H1 (cell line): ENCODE measurements around the gene ARHGAP35.

Experiments used
- BACH1 ChIP-seq: IDR thresholded peaks from 2 replicates; pipeline ENCODE4 v1.6.1; 2012; ENCODE audit warnings: low read length, improper control_type of control experiment
- CREB1 ChIP-seq: IDR thresholded peaks from 2 replicates; pipeline ENCODE4 v1.6.1; 2012; ENCODE audit warnings: inconsistent platforms
- EP300 ChIP-seq, 2 experiments: IDR thresholded peaks; 1 replicate in 1 of 2; 2 replicates in 1 of 2; pipeline ENCODE4 v1.6.1; 2011 to 2012; ENCODE audit warnings: low read depth in 2 of 2, low read length in 2 of 2, mild to moderate bottlenecking in 2 of 2, borderline replicate concordance in 1 of 2, inconsistent platforms in 1 of 2, moderate library complexity in 1 of 2
- EZH2 ChIP-seq: fragments of 200-600 bp; sonication (generic); IDR thresholded peaks from 2 replicates; pipeline ENCODE4 v1.7.1; 2012; ENCODE audit warnings: low read depth, mild to moderate bottlenecking, moderate library complexity, low read length, inconsistent platforms; ENCODE audit not compliant: severe bottlenecking
- HDAC2 ChIP-seq, 2 experiments: fragments of 300-600 bp in 1 of 2; sonication (generic) in 1 of 2; IDR thresholded peaks; 2 replicates each; pipeline ENCODE4 v1.6.1; 2011 to 2012; ENCODE audit warnings: low read depth in 2 of 2, low read length in 2 of 2, mild to moderate bottlenecking in 2 of 2, moderate library complexity in 2 of 2, borderline replicate concordance in 1 of 2, inconsistent platforms in 1 of 2
- POLR2A ChIP-seq, 2 experiments: IDR thresholded peaks; 1 replicate in 1 of 2; 2 replicates in 1 of 2; pipeline ENCODE4 v1.6.1; 2011; ENCODE audit warnings: low read depth in 2 of 2, low read length in 2 of 2, mild to moderate bottlenecking in 2 of 2; ENCODE audit errors: control extremely low read depth in 1 of 2
- RAD21 ChIP-seq, 2 experiments: IDR thresholded peaks in 1 of 2; conservative IDR thresholded peaks in 1 of 2; 2 replicates each; pipeline ENCODE4 v1.6.1; 2011; ENCODE audit warnings: low read depth in 2 of 2, low read length in 2 of 2, improper control_type of control experiment in 1 of 2, inconsistent platforms in 1 of 2, mild to moderate bottlenecking in 1 of 2, moderate library complexity in 1 of 2
- TAF1 ChIP-seq: IDR thresholded peaks from 2 replicates; pipeline ENCODE4 v1.6.1; 2011; ENCODE audit warnings: mild to moderate bottlenecking, low read depth, low read length
- TEAD4 ChIP-seq: IDR thresholded peaks from 2 replicates; pipeline ENCODE4 v1.6.1; 2012; ENCODE audit warnings: low read depth, low read length, inconsistent platforms, mixed read lengths
- ZNF274 ChIP-seq: IDR thresholded peaks from 2 replicates; pipeline ENCODE4 v1.7.0; 2012; ENCODE audit warnings: low read length, borderline replicate concordance; ENCODE audit errors: extremely low read depth
- TF ChIP-seq, protein P1 (sequence below), 3 experiments: IDR thresholded peaks; 1 replicate in 2 of 3; 2 replicates in 1 of 3; pipeline versions ENCODE4 v1.5.1 to v1.6.1; 2011; ENCODE audit warnings: low read length in 3 of 3, mild to moderate bottlenecking in 3 of 3, inconsistent platforms in 2 of 3, low read depth in 1 of 3, moderate library complexity in 1 of 3; ENCODE audit not compliant: insufficient read depth in 1 of 3; ENCODE audit errors: control extremely low read depth in 1 of 3
- TF ChIP-seq, protein P2 (sequence below): IDR thresholded peaks from 2 replicates; pipeline ENCODE4 v1.6.1; 2011; ENCODE audit warnings: low read depth, mild to moderate bottlenecking, low read length; ENCODE audit not compliant: insufficient read depth
- TF ChIP-seq, protein P3 (sequence below): IDR thresholded peaks from 2 replicates; pipeline ENCODE4 v1.6.1; 2012; ENCODE audit warnings: inconsistent platforms
- TF ChIP-seq, protein P4 (sequence below): IDR thresholded peaks from 2 replicates; pipeline ENCODE4 v1.6.1; 2011; ENCODE audit warnings: low read length, improper control_type of control experiment

DNA sequence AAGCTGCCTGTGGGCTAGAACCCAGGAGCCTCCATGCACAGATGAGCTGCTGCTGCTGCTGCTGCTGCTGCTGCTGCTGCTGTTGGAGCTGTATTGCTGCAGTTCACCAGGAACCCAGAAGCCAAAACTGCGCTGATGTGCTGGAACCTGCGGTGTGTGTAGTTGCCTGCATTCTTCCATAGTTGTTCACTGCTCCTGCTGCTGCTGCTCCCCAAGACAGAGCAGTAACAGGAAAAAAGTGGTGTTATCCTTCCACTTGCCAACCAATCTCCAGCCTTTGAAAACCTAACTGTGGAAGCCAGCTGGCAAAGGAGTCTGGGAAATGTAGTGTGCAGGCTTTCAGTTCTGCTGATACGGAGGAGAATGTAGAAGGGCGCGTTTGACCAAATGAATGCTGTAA lies 37.9 kb downstream of the ARHGAP35 start:
- no peak for TF ChIP-seq TAF1
- no peak for TF ChIP-seq BACH1
- TF ChIP-seq CREB1, result no peak
- TF ChIP-seq, protein P1, sequence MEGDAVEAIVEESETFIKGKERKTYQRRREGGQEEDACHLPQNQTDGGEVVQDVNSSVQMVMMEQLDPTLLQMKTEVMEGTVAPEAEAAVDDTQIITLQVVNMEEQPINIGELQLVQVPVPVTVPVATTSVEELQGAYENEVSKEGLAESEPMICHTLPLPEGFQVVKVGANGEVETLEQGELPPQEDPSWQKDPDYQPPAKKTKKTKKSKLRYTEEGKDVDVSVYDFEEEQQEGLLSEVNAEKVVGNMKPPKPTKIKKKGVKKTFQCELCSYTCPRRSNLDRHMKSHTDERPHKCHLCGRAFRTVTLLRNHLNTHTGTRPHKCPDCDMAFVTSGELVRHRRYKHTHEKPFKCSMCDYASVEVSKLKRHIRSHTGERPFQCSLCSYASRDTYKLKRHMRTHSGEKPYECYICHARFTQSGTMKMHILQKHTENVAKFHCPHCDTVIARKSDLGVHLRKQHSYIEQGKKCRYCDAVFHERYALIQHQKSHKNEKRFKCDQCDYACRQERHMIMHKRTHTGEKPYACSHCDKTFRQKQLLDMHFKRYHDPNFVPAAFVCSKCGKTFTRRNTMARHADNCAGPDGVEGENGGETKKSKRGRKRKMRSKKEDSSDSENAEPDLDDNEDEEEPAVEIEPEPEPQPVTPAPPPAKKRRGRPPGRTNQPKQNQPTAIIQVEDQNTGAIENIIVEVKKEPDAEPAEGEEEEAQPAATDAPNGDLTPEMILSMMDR (IDR thresholded peaks at IDR 0.05; ENCODE audit: control extremely low read depth in 1 of 3, insufficient read depth in 1 of 3, low read depth in 1 of 3, low read length in 3 of 3), result no peak
- TF ChIP-seq TEAD4, result no peak
- TF ChIP-seq, protein P2, sequence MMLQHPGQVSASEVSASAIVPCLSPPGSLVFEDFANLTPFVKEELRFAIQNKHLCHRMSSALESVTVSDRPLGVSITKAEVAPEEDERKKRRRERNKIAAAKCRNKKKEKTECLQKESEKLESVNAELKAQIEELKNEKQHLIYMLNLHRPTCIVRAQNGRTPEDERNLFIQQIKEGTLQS, result no peak
- TF ChIP-seq RAD21 (IDR thresholded peaks at IDR 0.05 in 1 of 2, conservative IDR thresholded peaks at IDR 0.05 in 1 of 2; ENCODE audit: low read depth in 2 of 2, low read length in 2 of 2), result no peak
- TF ChIP-seq, protein P3, sequence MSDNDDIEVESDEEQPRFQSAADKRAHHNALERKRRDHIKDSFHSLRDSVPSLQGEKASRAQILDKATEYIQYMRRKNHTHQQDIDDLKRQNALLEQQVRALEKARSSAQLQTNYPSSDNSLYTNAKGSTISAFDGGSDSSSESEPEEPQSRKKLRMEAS, result no peak
- TF ChIP-seq, protein P4, sequence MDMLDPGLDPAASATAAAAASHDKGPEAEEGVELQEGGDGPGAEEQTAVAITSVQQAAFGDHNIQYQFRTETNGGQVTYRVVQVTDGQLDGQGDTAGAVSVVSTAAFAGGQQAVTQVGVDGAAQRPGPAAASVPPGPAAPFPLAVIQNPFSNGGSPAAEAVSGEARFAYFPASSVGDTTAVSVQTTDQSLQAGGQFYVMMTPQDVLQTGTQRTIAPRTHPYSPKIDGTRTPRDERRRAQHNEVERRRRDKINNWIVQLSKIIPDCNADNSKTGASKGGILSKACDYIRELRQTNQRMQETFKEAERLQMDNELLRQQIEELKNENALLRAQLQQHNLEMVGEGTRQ, result no peak
- TF ChIP-seq POLR2A (IDR thresholded peaks at IDR 0.05; ENCODE audit: control extremely low read depth in 1 of 2, low read depth in 2 of 2, low read length in 2 of 2), result no peak
- no peak for TF ChIP-seq EZH2
- TF ChIP-seq HDAC2 (IDR thresholded peaks at IDR 0.05; ENCODE audit: borderline replicate concordance in 1 of 2, low read depth in 2 of 2, low read length in 2 of 2), result no peak
- no peak for TF ChIP-seq EP300 (IDR thresholded peaks at IDR 0.05; ENCODE audit: borderline replicate concordance in 1 of 2, low read depth in 2 of 2, low read length in 2 of 2)
- no peak for TF ChIP-seq ZNF274
